Measurements from ENCODE around the gene DNAJC22.
A peak's percentile ranks its signal among the peaks of the same experiment; 100 is the strongest.

DNAJC22 gene

GRCh38 chr12:49346659-49347310, at the start of gene DNAJC22:
Gene DNAJC22 (plus strand): TSS chr12:49346888. CDS start chr12:49348873, 1,985 bp downstream.
- peak within 1 kb of the TSS; percentile 32 for H3K4me3 ChIP-seq (ENCODE audit: low read length)
- no peak for TF ChIP-seq CTCF (IDR thresholded peaks at IDR 0.05; ENCODE audit: insufficient read depth, low read depth, low read length, missing control alignments)
- DNase-seq (ENCODE audit: low read depth) = no peak

- no peak overlapping the region for H3K4me3 ChIP-seq (ENCODE audit: low read length)
- no peak for DNase-seq (ENCODE audit: low read depth)
These were observed 49.0 kb upstream of the DNAJC22 start for GRCh38 chr12:49297695-49298060.

GRCh38 chr12:49298160-49298559, 48.5 kb upstream of the DNAJC22 start:
- TF ChIP-seq CTCF (IDR thresholded peaks at IDR 0.05; ENCODE audit: insufficient read depth, low read depth, low read length, missing control alignments) = no peak
- H3K4me3 ChIP-seq (ENCODE audit: low read length) = no peak overlapping the region
- no peak for DNase-seq (ENCODE audit: low read depth)

More at GRCh38 chr12:49297695-49298060, 49.0 kb upstream of the DNAJC22 start:
- no peak for TF ChIP-seq CTCF (IDR thresholded peaks at IDR 0.05; ENCODE audit: insufficient read depth, low read depth, low read length, missing control alignments)

GRCh38 chr12:49301760-49302159, 44.9 kb upstream of the DNAJC22 start:
- no peak overlapping the region for H3K4me3 ChIP-seq (ENCODE audit: low read length)
- TF ChIP-seq CTCF (IDR thresholded peaks at IDR 0.05; ENCODE audit: insufficient read depth, low read depth, low read length, missing control alignments) = no peak
- DNase-seq (ENCODE audit: low read depth) = no peak

- no peak for DNase-seq (ENCODE audit: low read depth)
- TF ChIP-seq CTCF (IDR thresholded peaks at IDR 0.05; ENCODE audit: insufficient read depth, low read depth, low read length, missing control alignments) = no peak
These were observed 42.5 kb upstream of the DNAJC22 start for GRCh38 chr12:49304161-49304560.

GRCh38 chr12:49305762-49306510, 40.8 kb upstream of the DNAJC22 start:
- DNase-seq (ENCODE audit: low read depth) = no peak
- no peak overlapping the region for H3K4me3 ChIP-seq (ENCODE audit: low read length)
- no peak for TF ChIP-seq CTCF (IDR thresholded peaks at IDR 0.05; ENCODE audit: insufficient read depth, low read depth, low read length, missing control alignments)

More at GRCh38 chr12:49304161-49304560, 42.5 kb upstream of the DNAJC22 start:
- H3K4me3 ChIP-seq (ENCODE audit: low read length) = no peak overlapping the region
